Ovary (tissue), 9 donors: ENCODE data around the gene SIRT5. TPM values are rescaled to one million over a fixed set of nuclear protein-coding genes. Genes with fewer than 3 reads are reported as not detected.

ENCODE experiments used
- DNase-seq, 5 donors: peaks; one replicate each; pipeline ENCODE4 v3.0.0-alpha.2; 2019 to 2020
- H3K27ac ChIP-seq, 2 donors: fragments of 200-600 bp; one replicate each; pipeline versions ENCODE4 v1.5.1 to v1.8.0; 2019 to 2022
- H3K27me3 ChIP-seq: fragments of 200-600 bp; one replicate; pipeline ENCODE4 v1.8.0; 2022
- H3K36me3 ChIP-seq: fragments of 200-600 bp; sonication (generic); one replicate; pipeline ENCODE4 v1.5.1; 2019
- H3K4me1 ChIP-seq: one replicate; pipeline ENCODE4 v1.8.1; 2013; ENCODE audit warnings: mild to moderate bottlenecking, moderate library complexity; ENCODE audit not compliant: insufficient read depth
- H3K4me3 ChIP-seq: fragments of 200-600 bp; sonication (generic); one replicate; pipeline ENCODE4 v1.5.1; 2017
- H3K9me3 ChIP-seq, 2 donors: fragments of 200-600 bp in 1 of 2; sonication (generic) in 1 of 2; one replicate each; pipeline versions ENCODE4 v1.5.1 to v1.8.1; 2013 to 2019; ENCODE audit warnings: mild to moderate bottlenecking in 1 of 2, moderate library complexity in 1 of 2
- CTCF ChIP-seq, 3 donors: fragments of 450-650 bp in 2 of 3; fragments of 200-600 bp in 1 of 3; IDR thresholded peaks; one replicate each; pipeline versions ENCODE4 v1.5.1 to v1.8.0; 2016 to 2022; ENCODE audit warnings: antibody characterized with exemption in 3 of 3, mild to moderate bottlenecking in 1 of 3
- EP300 ChIP-seq: sonication (generic); formaldehyde crosslinking; IDR thresholded peaks from one replicate; pipeline ENCODE4 v1.6.1; 2017; ENCODE audit warnings: antibody characterized with exemption
- POLR2A ChIP-seq: fragments of 450-650 bp; IDR thresholded peaks from one replicate; pipeline ENCODE4 v1.6.1; 2017; ENCODE audit warnings: antibody characterized with exemption, mild to moderate bottlenecking, moderate library complexity
- WGBS, 3 donors: extraction: QIAGEN DNeasy Blood & Tissue Kit in 1 of 3; methylation state at CpG; one replicate each; pipeline versions ENCODE4 v1.1.5 to v1.1.7; 2013 to 2017; 5-methylcytosine and 5-hydroxymethylcytosine counted together
- intact Hi-C, 4 donors: fragments of 100-400 bp; cut with DNase I; formaldehyde crosslinking; loops; one replicate each; pipeline versions ENCODE4 v1.11.0 to v1.15.1; 2022 to 2023
- polyA plus RNA-seq, 2 donors: library from polyadenylated mRNA; stranded (reverse); fragments of 200-250 nt in 1 of 2; fragments of 350-450 nt in 1 of 2; fragmentation: Illumina TruSeq in 1 of 2; extraction: RNeasy Lipid Tissue Mini Kit (QIAGEN cat#74804) in 1 of 2; gene quantifications; one replicate each; pipeline ENCODE4 v1.2.3, GENCODE V29; 2013 to 2014
- total RNA-seq, 7 donors: library from RNA; depleted of rRNA in 2 of 7; stranded (reverse); fragments of >200 nt in 2 of 7; fragmentation: NEBNext Ultra II Directional in 3 of 7; extraction: Animal tissue kit (Norgen Biotek cat#: 25700) in 3 of 7; gene quantifications; one replicate each; pipeline versions ENCODE4 v1.1.0 to v1.2.4, GENCODE V29; 2016 to 2023
- donor health status: DM: no; HTN: no; CAD: no; lungs with moderate emphysema.
- donor health status: DM: no; HTN: no; CAD: no.
- donor health status: Bipolar disorder and iron deficiency.
- donor health status: DM: yes; HTN: yes; CAD: no.
- donor health status: DM: no; HTN: no; CAD: no.
- donor health status: DM: yes; HTN: yes; CAD: no.

Gene SIRT5
- total and polyA plus RNA-seq, 9 donors = 7.3 to 22.2 (median 13.0) TPM

GRCh38 chr6:13550656-13551055 is 23.7 kb upstream of the SIRT5 start:
- TF ChIP-seq POLR2A (no peak), EP300 (no peak), CTCF (IDR thresholded peaks at IDR 0.05) (no peak)

GRCh38 chr6:13553646-13554045 is 20.8 kb upstream of the SIRT5 start:
- intact Hi-C loops = no loop called here

More at GRCh38 chr6:13550656-13551055, 23.7 kb upstream of the SIRT5 start:
- Histone ChIP-seq H3K27me3 (no peaks in the 10 kb centered on the region), H3K4me1 (no peaks in the 10 kb centered on the region), H3K4me3 (no peak overlapping the region), H3K36me3 (no peaks in the 10 kb centered on the region), H3K9me3 (no peaks in the 10 kb centered on the region), H3K27ac (no peak overlapping the region)
- intact Hi-C loops = no loop called here
- DNase-seq = no peak

GRCh38 chr6:13554929-13555333 is 19.5 kb upstream of the SIRT5 start:
- no peak for TF ChIP-seq CTCF (IDR thresholded peaks at IDR 0.05)
- TF ChIP-seq POLR2A = no peak
- H3K36me3 ChIP-seq = no peaks in the 10 kb centered on the region
- peaks cover 1% of the 10 kb centered on the region for H3K4me1 ChIP-seq
- H3K9me3 ChIP-seq = no peaks in the 10 kb centered on the region
- 2 to 16% (median 8%) methylated on average over 8 of the region's 8 CpGs for WGBS, 3 donors
- DNase-seq = peak in 4 of 5 donors; percentile 33 to 50 (median 38)
- H3K27ac ChIP-seq = no peak overlapping the region
- intact Hi-C loops = no loop called here
- no peak overlapping the region for H3K4me3 ChIP-seq
- H3K27me3 ChIP-seq = no peaks in the 10 kb centered on the region

More at GRCh38 chr6:13553646-13554045, 20.8 kb upstream of the SIRT5 start:
- TF ChIP-seq EP300 (no peak), POLR2A (no peak), CTCF (IDR thresholded peaks at IDR 0.05) (no peak)
- Histone ChIP-seq H3K9me3 (no peaks in the 10 kb centered on the region), H3K27me3 (no peaks in the 10 kb centered on the region), H3K27ac (no peak overlapping the region), H3K4me3 (no peak overlapping the region), H3K36me3 (no peaks in the 10 kb centered on the region), H3K4me1 (peaks cover 1% of the 10 kb centered on the region)
- no peak for DNase-seq
- WGBS, 3 donors = 86 to 90% (median 89%) methylated on average over 1 of the region's 1 CpG

GRCh38 chr6:13557841-13558240 is 16.6 kb upstream of the SIRT5 start:
- peaks cover 1% of the 10 kb centered on the region for H3K4me1 ChIP-seq
- no peak overlapping the region for H3K4me3 ChIP-seq
- intact Hi-C loops = no loop called here
- no peaks in the 10 kb centered on the region for H3K27me3 ChIP-seq
- H3K9me3 ChIP-seq = no peaks in the 10 kb centered on the region
- no peak for DNase-seq
- H3K36me3 ChIP-seq = no peaks in the 10 kb centered on the region
- TF ChIP-seq POLR2A (no peak), CTCF (IDR thresholded peaks at IDR 0.05) (no peak), EP300 (no peak)
- no peak overlapping the region for H3K27ac ChIP-seq

GRCh38 chr6:13558718-13559117 is 15.7 kb upstream of the SIRT5 start:
- no peak for TF ChIP-seq CTCF (IDR thresholded peaks at IDR 0.05)
- TF ChIP-seq POLR2A = no peak
- TF ChIP-seq EP300 = no peak
- DNase-seq = no peak
- no peaks in the 10 kb centered on the region for H3K27me3 ChIP-seq
- no peaks in the 10 kb centered on the region for H3K9me3 ChIP-seq
- WGBS, 3 donors = 72 to 81% (median 79%) methylated on average over 4 of the region's 4 CpGs
- peaks cover 1% of the 10 kb centered on the region for H3K4me1 ChIP-seq
- intact Hi-C loops = no loop called here
- no peak overlapping the region for H3K27ac ChIP-seq
- H3K36me3 ChIP-seq = no peaks in the 10 kb centered on the region
- no peak overlapping the region for H3K4me3 ChIP-seq
